H1 (cell line): ENCODE measurements around the gene PRRT2. TPM values are rescaled to one million over a fixed set of nuclear protein-coding genes. Genes with fewer than 3 reads are reported as not detected.
A peak's percentile ranks its signal among the peaks of the same experiment; 100 is the strongest.

Experiments
- CTCF ChIA-PET: fragments of 300-600 bp; sonication (Branson Sonifier 250); formaldehyde crosslinking; loops from one replicate; lab custom pipeline; 2021; ENCODE audit not compliant: partially characterized antibody; lab: Charles Lee
- POLR2A ChIA-PET: fragments of 300-600 bp; sonication (Branson Sonifier 250); formaldehyde crosslinking; loops from one replicate; lab custom pipeline; 2021; ENCODE audit warnings: inconsistent platforms; ENCODE audit not compliant: partially characterized antibody; lab: Charles Lee
- DNase-seq, 2 experiments: peaks; one replicate each; pipeline versions ENCODE4 v3.0.0 to v3.0.0-alpha.2; 2010 to 2022; ENCODE audit warnings: low spot score in 2 of 2, low read depth in 1 of 2, mixed read lengths in 1 of 2
- FAIRE-seq: peaks from 2 replicates; lab custom pipeline; 2011; peaks lifted over from hg19 to GRCh38; lab: Jason Lieb, UNC
- H2AFZ ChIP-seq: 2 replicates; pipeline ENCODE4 v1.8.1; 2012; ENCODE audit warnings: low read length, inconsistent platforms
- H2AK5ac ChIP-seq: 2 replicates; pipeline ENCODE4 v1.6.1; 2013; ENCODE audit warnings: low read depth, low read length
- H2BK120ac ChIP-seq: replicated peaks from 2 replicates; pipeline ENCODE3; 2013; ENCODE audit warnings: low read depth, low read length, inconsistent platforms
- H2BK12ac ChIP-seq: 2 replicates; pipeline ENCODE4 v1.6.1; 2013; ENCODE audit warnings: low read depth, low read length
- H2BK15ac ChIP-seq: 2 replicates; pipeline ENCODE4 v1.6.1; 2013; ENCODE audit warnings: low read length
- H2BK20ac ChIP-seq: 2 replicates; pipeline ENCODE4 v1.6.1; 2013; ENCODE audit warnings: low read length
- H2BK5ac ChIP-seq: 2 replicates; pipeline ENCODE4 v1.6.1; 2013; ENCODE audit warnings: low read depth, low read length
- H3K14ac ChIP-seq: 2 replicates; pipeline ENCODE4 v1.6.1; 2013; ENCODE audit warnings: inconsistent platforms; ENCODE audit not compliant: insufficient read length
- H3K18ac ChIP-seq: 2 replicates; pipeline ENCODE4 v1.6.1; 2013; ENCODE audit warnings: low read length; ENCODE audit errors: extremely low read depth
- H3K23ac ChIP-seq: 2 replicates; pipeline ENCODE4 v1.6.1; 2013; ENCODE audit warnings: inconsistent platforms; ENCODE audit not compliant: insufficient read length
- H3K23me2 ChIP-seq: 2 replicates; pipeline ENCODE4 v1.6.1; 2013; ENCODE audit warnings: low read depth, low read length
- H3K27ac ChIP-seq: 2 replicates; pipeline ENCODE4 v1.6.1; 2011; ENCODE audit warnings: low read depth, low read length, inconsistent platforms
- H3K27me3 ChIP-seq, 4 experiments: replicated peaks in 1 of 4; 1 replicate in 1 of 4; 2 replicates in 3 of 4; pipeline versions ENCODE4 v1.6.1 to v1.8.1; 2011 to 2013; ENCODE audit warnings: low read length in 3 of 4, mild to moderate bottlenecking in 3 of 4, inconsistent platforms in 2 of 4, mixed read lengths in 2 of 4, moderate library complexity in 1 of 4; ENCODE audit not compliant: control insufficient read depth in 3 of 4, insufficient read depth in 3 of 4; ENCODE audit errors: extremely low read depth in 1 of 4
- H3K36me3 ChIP-seq, 4 experiments: 2 replicates each; pipeline versions ENCODE4 v1.6.1 to v1.8.1; 2011 to 2013; ENCODE audit warnings: mild to moderate bottlenecking in 4 of 4, low read length in 3 of 4, moderate library complexity in 2 of 4, control low read depth in 1 of 4, inconsistent platforms in 1 of 4; ENCODE audit not compliant: insufficient read depth in 4 of 4, control insufficient read depth in 2 of 4
- H3K4ac ChIP-seq: replicated peaks from 2 replicates; pipeline ENCODE3; 2013; ENCODE audit warnings: low read length, low read depth, mixed read lengths, inconsistent platforms; ENCODE audit not compliant: insufficient read length
- H3K4me1 ChIP-seq, 4 experiments: replicated peaks in 1 of 4; 1 replicate in 1 of 4; 2 replicates in 3 of 4; pipeline versions ENCODE4 v1.6.1 to v1.8.1; 2011 to 2013; ENCODE audit warnings: low read length in 3 of 4, inconsistent platforms in 2 of 4, mixed read lengths in 1 of 4; ENCODE audit not compliant: insufficient read depth in 4 of 4, control insufficient read depth in 3 of 4
- H3K4me2 ChIP-seq, 2 experiments: 2 replicates each; pipeline versions ENCODE4 v1.6.1 to v1.8.1; 2011 to 2013; ENCODE audit warnings: low read depth in 2 of 2, low read length in 2 of 2, control low read depth in 1 of 2, inconsistent platforms in 1 of 2, mild to moderate bottlenecking in 1 of 2; ENCODE audit not compliant: insufficient read depth in 1 of 2
- H3K4me3 ChIP-seq, 4 experiments: fragments of 200-600, 300-600 bp in 1 of 4; sonication (generic), shearing (Covaris generic), sonication (Bioruptor Twin) in 1 of 4; 2 replicates each; pipeline versions ENCODE4 v1.5.1 to v1.8.1; 2011 to 2016; ENCODE audit warnings: low read length in 4 of 4, low read depth in 3 of 4, control low read depth in 2 of 4, inconsistent platforms in 2 of 4, mild to moderate bottlenecking in 2 of 4, mixed read lengths in 1 of 4, moderate library complexity in 1 of 4; ENCODE audit not compliant: insufficient read depth in 2 of 4; ENCODE audit errors: extremely low read depth in 1 of 4
- H3K56ac ChIP-seq: replicated peaks from 2 replicates; pipeline ENCODE3; 2013; ENCODE audit warnings: low read depth, mild to moderate bottlenecking, mixed read lengths, low read length, inconsistent platforms; ENCODE audit not compliant: insufficient read length
- H3K79me1 ChIP-seq: 2 replicates; pipeline ENCODE4 v1.6.1; 2013; ENCODE audit warnings: low read depth, low read length, control low read depth
- H3K79me2 ChIP-seq, 2 experiments: 2 replicates each; pipeline versions ENCODE4 v1.6.1 to v1.8.1; 2012 to 2013; ENCODE audit warnings: low read length in 2 of 2, mild to moderate bottlenecking in 2 of 2, inconsistent platforms in 1 of 2; ENCODE audit not compliant: insufficient read depth in 2 of 2, control insufficient read depth in 1 of 2
- H3K9ac ChIP-seq, 4 experiments: replicated peaks in 1 of 4; 1 replicate in 1 of 4; 2 replicates in 3 of 4; pipeline versions ENCODE4 v1.6.1 to v1.8.1; 2011 to 2013; ENCODE audit warnings: low read depth in 3 of 4, low read length in 3 of 4, control low read depth in 2 of 4, mild to moderate bottlenecking in 2 of 4, moderate library complexity in 2 of 4, inconsistent platforms in 1 of 4; ENCODE audit errors: extremely low read depth in 1 of 4
- H3K9me3 ChIP-seq, 2 experiments: 2 replicates each; pipeline versions ENCODE4 v1.6.1 to v1.8.1; 2012 to 2013; ENCODE audit warnings: mild to moderate bottlenecking in 2 of 2, moderate library complexity in 2 of 2, control low read depth in 1 of 2, inconsistent platforms in 1 of 2, low read depth in 1 of 2, low read length in 1 of 2, mixed read lengths in 1 of 2; ENCODE audit not compliant: insufficient read depth in 2 of 2
- H4K20me1 ChIP-seq, 2 experiments: replicated peaks in 1 of 2; 2 replicates each; pipeline versions ENCODE3 to v1.8.1; 2011 to 2013; ENCODE audit warnings: inconsistent platforms in 2 of 2, low read length in 2 of 2, mild to moderate bottlenecking in 1 of 2; ENCODE audit not compliant: insufficient read depth in 2 of 2, control insufficient read depth in 1 of 2
- H4K5ac ChIP-seq: 2 replicates; pipeline ENCODE4 v1.6.1; 2013; ENCODE audit warnings: low read length, low read depth, mixed read lengths, inconsistent platforms; ENCODE audit not compliant: insufficient read length
- H4K8ac ChIP-seq: 2 replicates; pipeline ENCODE4 v1.8.0; 2013; ENCODE audit warnings: mild to moderate bottlenecking, moderate library complexity, low read length, inconsistent platforms; ENCODE audit not compliant: insufficient read depth; ENCODE audit errors: extremely low read depth
- H4K91ac ChIP-seq: replicated peaks from 2 replicates; pipeline ENCODE3; 2013; ENCODE audit warnings: low read length, mixed read lengths, inconsistent platforms; ENCODE audit not compliant: insufficient read length
- WGBS, 2 experiments: shearing (Covaris generic) in 1 of 2; methylation state at CpG; one replicate each; pipeline versions ENCODE4 v1.1.6 to v1.1.7; 2013 to 2015; ENCODE audit warnings: low lambda C conversion rate in 2 of 2, mixed read lengths in 2 of 2, inconsistent platforms in 1 of 2, low coverage in 1 of 2, missing lambda C conversion rate in 1 of 2; ENCODE audit not compliant: insufficient replicate concordance in 2 of 2, insufficient coverage in 1 of 2, insufficient read length in 1 of 2; ENCODE audit errors: extremely low coverage in 1 of 2, missing lambda C conversion rate in 1 of 2; 5-methylcytosine and 5-hydroxymethylcytosine counted together
- polyA plus RNA-seq, 7 experiments: library from polyadenylated mRNA; depleted of rRNA in 3 of 7; stranded (reverse) in 5 of 7; unstranded in 2 of 7; fragments of >200 nt in 5 of 7; fragments of 200-250 nt in 2 of 7; gene quantifications; 1 replicate in 5 of 7; 2 replicates in 1 of 7; 4 replicates in 1 of 7; pipeline versions ENCODE4 v1.2.1 to v1.2.3, GENCODE V29; 2011 to 2013; ENCODE audit warnings: missing spikeins in 2 of 7, mixed read lengths in 2 of 7
- total RNA-seq: library from RNA; stranded (reverse); fragmentation: NEBNext Ultra II Directional; extraction: Animal tissue kit (Norgen Biotek cat#: 25700); gene quantifications from 2 replicates; pipeline ENCODE4 v1.2.1, GENCODE V29; 2021

The PRRT2 gene
- total and polyA plus RNA-seq, 2 of the 8 experiments (the other 6 are each of a cell fraction or from before 2014, with no cell fraction given), result 12.8 to 32.6 TPM

- H2AFZ ChIP-seq, result no peak overlapping the region
- no peaks in the 10 kb centered on the region; a peak in 1 of 8 replicates for H3K36me3 ChIP-seq
- no peak overlapping the region for H2BK20ac ChIP-seq
- no peak overlapping the region for H3K56ac ChIP-seq
- H4K5ac ChIP-seq, result no peak overlapping the region
- H2BK5ac ChIP-seq, result no peak overlapping the region
- no peak overlapping the region for H3K23ac ChIP-seq
- H3K4me1 ChIP-seq, result peaks cover 0 to 8% (median 3%) of the 10 kb centered on the region in 4 experiments; a peak in 5 of 7 replicates
- no peak overlapping the region for H3K18ac ChIP-seq
- peak overlapping the region; percentile 2; the same call in 1 of the 2 replicates for H2AK5ac ChIP-seq
- H3K4ac ChIP-seq, result no peak overlapping the region
- DNase-seq (no peak), FAIRE-seq (no peak)
- POLR2A ChIA-PET, result interaction anchor here (0.8 to 16.6 kb wide), 14 partner anchors 8 to 239 kb away, joined by 3 to 167 read pairs (median 4); partner anchors contain the start of genes ALDOA, PAGR1 and SEZ6L2
- H3K4me2 ChIP-seq, result no peak overlapping the region
- no peaks in the 10 kb centered on the region for H3K79me2 ChIP-seq
- no peak overlapping the region for H3K27ac ChIP-seq
- 96% methylated on average over 5 of the region's 8 CpGs; no CpG with 5 or more reads in 1 of the 2 experiments for WGBS, 2 experiments
- no peaks in the 10 kb centered on the region for H4K20me1 ChIP-seq
- H3K79me1 ChIP-seq, result no peaks in the 10 kb centered on the region; the same call in 1 of the 2 replicates
- H3K4me3 ChIP-seq, result no peak overlapping the region
- 0 out of 7 replicates have a peak, but pooled peaks cover 0 to 3% (median 0%) of the 10 kb centered on the region in 4 experiments for H3K27me3 ChIP-seq
- H2BK12ac ChIP-seq, result peak overlapping the region; percentile 63; the same call in 1 of the 2 replicates
- no peak overlapping the region for H3K14ac ChIP-seq
- H4K8ac ChIP-seq, result no peak overlapping the region
- H2BK15ac ChIP-seq, result peak overlapping the region; percentile 72; the same call in 1 of the 2 replicates
- H3K9ac ChIP-seq, result no peak overlapping the region
- H4K91ac ChIP-seq, result no peak overlapping the region
- CTCF ChIA-PET, result interaction anchor here (0.8 to 17.5 kb wide), 8 partner anchors 8 to 229 kb away, joined by 3 to 212 read pairs (median 4); partner anchors contain the start of gene PAGR1
- H3K9me3 ChIP-seq, result no peaks in the 10 kb centered on the region
- H3K23me2 ChIP-seq, result no peaks in the 10 kb centered on the region; the same call in 1 of the 2 replicates
- no peak overlapping the region for H2BK120ac ChIP-seq
Measured at GRCh38 chr16:29826342-29826695, 14.3 kb downstream of the PRRT2 start.
